HG03135 (cell line): ENCODE results near the gene NOL9.

Experiments
- ATAC-seq: cut with Tn5 transposase; IDR thresholded peaks from one replicate; pipeline ENCODE4 v1.9.1; 2021; ENCODE audit warnings: mild to moderate bottlenecking, moderate library complexity; ENCODE audit not compliant: unreplicated experiment

Gene NOL9

GRCh38 chr1:6526316-6526715, 28.0 kb downstream of the NOL9 start:
- ATAC-seq = no peak

GRCh38 chr1:6523566-6523965, 30.7 kb downstream of the NOL9 start:
- ATAC-seq = no peak

- no peak for ATAC-seq
Measured at GRCh38 chr1:6521536-6521935, 32.8 kb downstream of the NOL9 start.

GRCh38 chr1:6519935-6520671, 34.2 kb downstream of the NOL9 start:
- no peak for ATAC-seq

GRCh38 chr1:6519491-6519934, 34.8 kb downstream of the NOL9 start:
- no peak for ATAC-seq

GRCh38 chr1:6517435-6517851, 36.9 kb downstream of the NOL9 start:
- no peak for ATAC-seq

GRCh38 chr1:6515771-6516170, 38.5 kb downstream of the NOL9 start:
- no peak for ATAC-seq

- no peak for ATAC-seq
Measured at GRCh38 chr1:6513320-6513801, 41.0 kb downstream of the NOL9 start.

GRCh38 chr1:6512908-6513280, 41.4 kb downstream of the NOL9 start:
- ATAC-seq = no peak

- ATAC-seq = no peak
Measured at GRCh38 chr1:6512245-6512907, 41.9 kb downstream of the NOL9 start.

GRCh38 chr1:6511561-6512244, 42.6 kb downstream of the NOL9 start:
- ATAC-seq = no peak

GRCh38 chr1:6511056-6511455, 43.3 kb downstream of the NOL9 start:
- ATAC-seq = no peak

GRCh38 chr1:6510493-6510892, 43.8 kb downstream of the NOL9 start:
- ATAC-seq = no peak

GRCh38 chr1:6509919-6510291, 44.4 kb downstream of the NOL9 start:
- ATAC-seq = no peak

- ATAC-seq = no peak
Measured at GRCh38 chr1:6509220-6509918, 44.9 kb downstream of the NOL9 start.

- ATAC-seq = no peak
Measured at GRCh38 chr1:6508816-6509189, 45.5 kb downstream of the NOL9 start.

GRCh38 chr1:6508154-6508815, 46.0 kb downstream of the NOL9 start:
- no peak for ATAC-seq

GRCh38 chr1:6507461-6507911, 46.8 kb downstream of the NOL9 start:
- ATAC-seq = no peak

- no peak for ATAC-seq
Measured at GRCh38 chr1:6507037-6507428, 47.3 kb downstream of the NOL9 start.

- ATAC-seq = no peak
Measured at GRCh38 chr1:6506210-6507036, 47.9 kb downstream of the NOL9 start.
